K562 (cell line): ENCODE measurements around the gene BAG5. TPM values are rescaled to one million over a fixed set of nuclear protein-coding genes. Genes with fewer than 3 reads are reported as not detected.

ENCODE experiments used
- ATAC-seq: fragments of 200-7000 bp; cut with Tn5 transposase; 3 replicates; pipeline ENCODE4 v1.9.1; 2020; ENCODE audit warnings: moderate library complexity
- BruUV-seq: library from RNA; stranded (reverse); fragments of 400-500 nt; replicated peaks from 2 replicates; lab custom pipeline; 2021; lab: Mats Ljungman, UMichigan
- CTCF ChIA-PET: fragments of 300-600 bp; formaldehyde crosslinking; extraction: SDS; loops from one replicate; lab custom pipeline; 2021; ENCODE audit warnings: low intra/inter-chr PET ratio; lab: Yijun Ruan, JAX
- POLR2A ChIA-PET: fragments of 300-600, 350-650 bp; sonication (Branson Sonifier 250); formaldehyde crosslinking; extraction: SDS; loops from one replicate; lab custom pipeline; 2021; ENCODE audit warnings: antibody characterized with exemption, inconsistent platforms; lab: Yijun Ruan, JAX
- DNase-seq, 4 experiments: peaks; one replicate each; pipeline versions ENCODE4 v3.0.0 to v3.0.0-alpha.2; 2011 to 2018; ENCODE audit warnings: low spot score in 3 of 4, mixed read lengths in 3 of 4; ENCODE audit errors: extremely low read depth in 1 of 4
- FAIRE-seq: peaks from 2 replicates; lab custom pipeline; 2011; peaks lifted over from hg19 to GRCh38; lab: Jason Lieb, UNC
- H2AFZ ChIP-seq: 2 replicates; pipeline ENCODE4 v1.6.0; 2011; ENCODE audit warnings: low read depth, low read length, control low read depth, inconsistent platforms
- H3K27ac ChIP-seq: fragments of 200-600 bp; 3 replicates; pipeline ENCODE4 v1.8.0; 2011; ENCODE audit warnings: low read depth, mild to moderate bottlenecking, control low read depth, inconsistent platforms, low read length, moderate library complexity, mixed read lengths; ENCODE audit errors: extremely low read depth
- H3K27me3 ChIP-seq, 2 experiments: fragments of 300-600 bp in 1 of 2; 2 replicates in 1 of 2; 3 replicates in 1 of 2; pipeline versions ENCODE4 v1.6.0 to v1.8.0; 2011; ENCODE audit warnings: inconsistent platforms in 2 of 2, low read length in 2 of 2, mild to moderate bottlenecking in 1 of 2, mixed read lengths in 1 of 2, moderate library complexity in 1 of 2; ENCODE audit not compliant: control insufficient read depth in 2 of 2, insufficient read depth in 2 of 2
- H3K36me3 ChIP-seq: fragments of 300-600 bp; 3 replicates; pipeline ENCODE4 v1.8.0; 2011; ENCODE audit warnings: mild to moderate bottlenecking, low read length, inconsistent platforms; ENCODE audit not compliant: control insufficient read depth, insufficient read depth
- H3K4me1 ChIP-seq, 2 experiments: fragments of 200-600 bp in 1 of 2; replicated peaks in 1 of 2; 2 replicates in 1 of 2; 3 replicates in 1 of 2; pipeline versions ENCODE4 v1.5.1 to v1.8.0; 2011; ENCODE audit warnings: inconsistent platforms in 2 of 2, low read length in 2 of 2, mild to moderate bottlenecking in 1 of 2, mixed read lengths in 1 of 2, moderate library complexity in 1 of 2; ENCODE audit not compliant: control insufficient read depth in 2 of 2, insufficient read depth in 2 of 2
- H3K4me2 ChIP-seq: 2 replicates; pipeline ENCODE4 v1.6.1; 2011; ENCODE audit warnings: low read length, control low read depth, inconsistent platforms, mixed read lengths; ENCODE audit not compliant: insufficient read depth
- H3K4me3 ChIP-seq: fragments of 200-600 bp; sonication (generic), shearing (Covaris generic); 2 replicates; pipeline ENCODE4 v1.5.1; 2016; ENCODE audit warnings: control low read depth, inconsistent platforms
- H3K79me2 ChIP-seq: fragments of 200-600 bp; 3 replicates; pipeline ENCODE4 v1.8.0; 2011; ENCODE audit warnings: low read length, inconsistent platforms; ENCODE audit not compliant: control insufficient read depth, insufficient read depth
- H3K9ac ChIP-seq, 2 experiments: 2 replicates each; pipeline versions ENCODE4 v1.6.0 to v1.6.1; 2011; ENCODE audit warnings: low read depth in 2 of 2, low read length in 2 of 2, control low read depth in 1 of 2, inconsistent platforms in 1 of 2, mild to moderate bottlenecking in 1 of 2, mixed read lengths in 1 of 2; ENCODE audit not compliant: insufficient read depth in 1 of 2
- H3K9me1 ChIP-seq: one replicate; pipeline ENCODE4 v1.6.0; 2011; ENCODE audit warnings: inconsistent platforms, mild to moderate bottlenecking, low read length, moderate library complexity; ENCODE audit not compliant: control insufficient read depth, insufficient read depth
- H3K9me3 ChIP-seq: replicated peaks from 2 replicates; pipeline ENCODE4 v1.5.1; 2011; ENCODE audit warnings: low read depth, low read length, inconsistent platforms; ENCODE audit not compliant: control insufficient read depth, insufficient read depth
- H4K20me1 ChIP-seq: replicated peaks from 2 replicates; pipeline ENCODE4 v1.6.1; 2011; ENCODE audit warnings: low read length, inconsistent platforms, mixed read lengths; ENCODE audit not compliant: control insufficient read depth, insufficient read depth
- KDM1A ChIP-seq, 2 experiments: fragments of 450-650 bp; IDR thresholded peaks; 2 replicates each; pipeline ENCODE4 v1.6.1; 2016; ENCODE audit warnings: mild to moderate bottlenecking in 2 of 2
- PHB ChIP-seq: fragments of 250-450 bp; sonication (Bioruptor Pico); IDR thresholded peaks from 2 replicates; pipeline ENCODE4 v1.5.0; 2021
- POLR2G ChIP-seq: fragments of 200-400 bp; formaldehyde crosslinking; IDR thresholded peaks from 2 replicates; pipeline ENCODE4 v1.6.1; 2017; ENCODE audit warnings: low read depth, mild to moderate bottlenecking, antibody characterized with exemption, low read length, moderate library complexity
- RBM34 ChIP-seq: fragments of 200-400 bp; formaldehyde crosslinking; IDR thresholded peaks from 2 replicates; pipeline ENCODE4 v1.6.1; 2018; ENCODE audit warnings: low read length, borderline replicate concordance; ENCODE audit not compliant: insufficient read depth
- TRIM24 ChIP-seq, 2 experiments: fragments of 450-650 bp; IDR thresholded peaks; 2 replicates each; pipeline ENCODE4 v1.6.1; 2016
- ZKSCAN1 ChIP-seq: fragments of 150-350 bp; IDR thresholded peaks from 2 replicates; pipeline ENCODE4 v1.6.1; 2016; ENCODE audit warnings: low read depth, low read length
- WGBS: fragments of 100-300 bp; shearing (Covaris generic); methylation state at CpG from one replicate; pipeline ENCODE4 v1.1.6; 2016; ENCODE audit warnings: low coverage, mixed read lengths; ENCODE audit not compliant: insufficient coverage; ENCODE audit errors: missing lambda C conversion rate; 5-methylcytosine and 5-hydroxymethylcytosine counted together
- in situ Hi-C: fragments of 300-500 bp; cut with MboI; formaldehyde crosslinking; loops from 4 replicates; pipeline ENCODE4 v1.15.0; 2018; ENCODE audit warnings: inconsistent platforms, mixed read lengths
- intact Hi-C: fragments of 100-400 bp; cut with micrococcal nuclease; formaldehyde crosslinking; loops from 2 replicates; pipeline ENCODE4 v1.14.2; 2022
- polyA plus RNA-seq, 8 experiments: library from polyadenylated mRNA; depleted of rRNA in 4 of 8; stranded (reverse) in 5 of 8; unstranded in 3 of 8; fragments of >200 nt; fragmentation: Nextera tagmentation in 2 of 8; fragmentation: Illumina TruSeq in 1 of 8; extraction: Ambion mirVana in 2 of 8; extraction: Trizol in 1 of 8; gene quantifications; 2 replicates each; pipeline versions ENCODE4 v1.2.1 to v1.2.3, GENCODE V29; 2011 to 2014; ENCODE audit warnings: inconsistent platforms in 1 of 8, missing spikeins in 1 of 8
- total RNA-seq, 7 experiments: library from RNA; depleted of rRNA in 6 of 7; stranded (reverse); fragments of >200 nt in 6 of 7; fragmentation: Illumina TruSeq in 2 of 7; extraction: Trizol in 2 of 7; gene quantifications; 2 replicates each; pipeline versions ENCODE4 v1.2.1 to v1.2.3, GENCODE V29; 2011 to 2021; ENCODE audit warnings: low replicate concordance in 1 of 7
- TF ChIP-seq, protein P1 (sequence below): fragments of 250-450 bp; sonication (Bioruptor Pico); IDR thresholded peaks from 2 replicates; pipeline ENCODE4 v1.8.0; 2022; ENCODE audit warnings: moderate library complexity, mild to moderate bottlenecking, inconsistent platforms

BAG5 gene
- total and polyA plus RNA-seq, 9 of the 15 experiments (the other 6 are each of a cell fraction or from before 2014, with no cell fraction given): 7.9 to 21.4 (median 13.2) TPM

DNA sequence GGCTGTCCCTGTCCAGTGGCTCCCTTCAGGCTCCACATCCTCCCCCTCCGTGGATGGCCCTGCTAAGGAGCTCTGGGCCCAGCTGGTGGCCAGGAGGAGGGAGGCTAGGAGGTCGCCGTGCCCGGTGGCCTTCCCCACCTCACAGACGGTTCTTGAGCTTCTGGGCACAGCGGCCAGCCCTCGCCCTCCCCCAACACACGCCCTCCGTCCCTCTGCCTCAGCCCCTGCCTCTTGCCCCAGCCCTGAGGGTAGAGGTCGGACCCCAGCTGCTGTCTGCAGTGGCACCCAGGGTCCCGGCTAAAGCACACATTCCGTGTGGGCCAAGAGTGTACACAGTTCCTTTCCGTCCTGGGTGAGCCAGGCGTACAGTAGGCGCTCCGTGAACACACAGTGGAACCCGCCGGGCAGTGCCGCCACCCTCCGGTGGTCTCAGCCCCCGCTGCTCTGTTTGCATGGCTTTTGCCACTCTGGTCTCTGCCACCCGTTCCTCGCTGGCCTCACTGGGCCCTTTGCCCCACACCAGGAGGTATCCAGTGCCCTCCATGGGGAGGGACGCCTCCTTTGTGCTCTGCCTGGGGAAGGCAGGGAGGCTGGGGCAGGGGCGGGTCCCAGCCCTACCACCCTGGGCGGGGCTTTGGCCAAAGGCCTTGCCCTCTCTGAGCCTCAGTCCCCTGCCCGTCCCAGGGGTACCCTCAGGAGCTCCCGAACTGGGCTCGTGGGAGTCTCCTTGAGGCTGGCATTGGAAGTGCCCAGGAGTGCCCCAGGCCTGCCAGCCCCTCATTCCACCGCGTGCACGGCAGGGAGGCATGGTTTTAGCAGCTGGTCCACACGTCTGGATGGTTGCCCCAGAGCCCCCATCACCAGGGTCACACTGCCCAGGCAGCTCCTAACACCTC is 20.5 kb downstream of the BAG5 start:
- POLR2A ChIA-PET: interaction anchor here (0.6 to 1.6 kb wide), 5 partner anchors 9 to 334 kb away, joined by 3 to 7 read pairs (median 4); partner anchors contain the start of gene CKB
- 69% methylated on average over 19 of the region's 33 CpGs for WGBS
- Histone ChIP-seq H3K4me2 (no peak overlapping the region), H3K79me2 (no peaks in the 10 kb centered on the region), H3K9me3 (no peaks in the 10 kb centered on the region), H2AFZ (no peak overlapping the region), H4K20me1 (peaks cover 5% of the 10 kb centered on the region; the same call in 1 of the 2 replicates), H3K4me1 (peaks cover 0 to 93% of the 10 kb centered on the region in 2 experiments; a peak in 2 of 5 replicates), H3K27ac (no peak overlapping the region), H3K9me1 (no peaks in the 10 kb centered on the region), H3K36me3 (no peaks in the 10 kb centered on the region), H3K4me3 (no peak overlapping the region), H3K9ac (peak overlapping the region in 1 of 2 experiments; percentile 58; a peak in 1 of 4 replicates), H3K27me3 (no peaks in the 10 kb centered on the region)
- no peak for FAIRE-seq
- intact Hi-C loops: loop anchor here (10.0 kb wide), 1 partner anchor 467 kb away; no protein-coding TSS in a partner anchor
- DNase-seq: no peak
- ATAC-seq: no peak
- in situ Hi-C loops: no loop called here
- TF ChIP-seq ZKSCAN1 (no peak), PHB (CRISPR knock-in tag) (no peak), KDM1A (IDR thresholded peaks at IDR 0.05) (no peak), RBM34 (no peak), POLR2G (peak; percentile 34; the same call in 1 of the 2 replicates), TRIM24 (IDR thresholded peaks at IDR 0.05) (no peak)
- TF ChIP-seq, protein P1, sequence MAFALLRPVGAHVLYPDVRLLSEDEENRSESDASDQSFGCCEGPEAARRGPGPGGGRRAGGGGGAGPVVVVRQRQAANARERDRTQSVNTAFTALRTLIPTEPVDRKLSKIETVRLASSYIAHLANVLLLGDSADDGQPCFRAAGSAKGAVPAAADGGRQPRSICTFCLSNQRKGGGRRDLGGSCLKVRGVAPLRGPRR (CRISPR knock-in tag): no peak
- no TSS peak for BruUV-seq
- CTCF ChIA-PET: no interaction called here
